ENCODE data around the gene KLHDC4.

DNA sequence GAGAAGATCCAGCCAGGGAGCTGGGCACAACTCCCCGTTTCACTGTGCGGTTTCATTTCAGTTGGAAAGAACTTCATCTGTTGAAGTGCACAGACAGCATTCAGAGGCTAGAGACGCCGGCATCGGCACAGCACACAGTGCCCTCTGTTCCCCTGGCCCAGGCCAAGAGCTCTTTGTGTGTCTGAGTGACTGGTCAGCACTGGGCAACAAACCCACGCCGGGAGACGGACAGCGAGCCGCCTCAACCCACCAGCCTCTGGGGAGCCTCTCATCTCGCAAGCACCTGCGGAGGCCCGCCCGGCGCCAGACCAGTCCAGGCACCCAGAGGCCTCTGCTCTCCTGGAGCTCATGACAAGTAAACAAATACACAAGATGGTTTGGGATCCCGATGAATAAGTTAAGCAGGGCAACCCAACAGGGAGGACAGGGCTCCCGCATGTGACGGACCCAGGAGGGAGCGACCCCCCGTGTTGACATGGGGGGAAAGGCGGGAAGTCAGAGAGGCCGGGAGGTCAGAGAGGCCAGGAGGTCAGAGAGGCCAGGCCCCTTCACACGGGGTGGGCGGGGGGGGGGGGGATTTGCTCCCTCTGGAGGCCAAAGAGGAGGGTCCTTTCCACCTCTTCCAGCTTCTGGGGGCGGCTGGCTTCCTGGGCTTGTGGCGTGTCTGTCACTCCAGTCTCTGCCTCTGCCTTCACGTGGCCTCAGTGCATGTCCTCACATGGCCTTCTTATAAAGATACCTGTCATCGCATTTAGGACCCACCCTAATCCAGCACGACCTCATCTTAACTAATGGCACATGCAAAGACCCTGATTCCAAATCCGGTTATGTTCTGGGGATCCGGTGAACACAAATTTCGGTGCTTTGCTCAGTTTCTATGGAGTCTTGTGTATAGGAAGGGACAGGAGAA lies 25.8 kb upstream of the KLHDC4 start:
- TF ChIP-seq ZNF274 (IDR thresholded peaks at IDR 0.05; ENCODE audit: low read depth, low read length) (no peak), YY1 (IDR thresholded peaks at IDR 0.05; ENCODE audit: insufficient read depth, insufficient read length) (no peak), SUZ12 (IDR thresholded peaks at IDR 0.05; ENCODE audit: extremely low read depth, insufficient read depth, insufficient read length) (no peak)

All from NT2/D1 (cell line).